Esophagus muscularis mucosa (tissue), 4 donors: ENCODE results near the gene CLTC. TPM values are rescaled to one million over a fixed set of nuclear protein-coding genes. Genes with fewer than 3 reads are reported as not detected.
"Not testable (repeated sequence)": the region's sequence is repeated elsewhere in the genome, so short reads cannot be mapped to it uniquely, and the experiment has no call there.

Experiments
- DNase-seq: peaks from one replicate; pipeline ENCODE4 v3.0.0-alpha.2; 2017; ENCODE audit errors: extremely low spot score
- H3K27ac ChIP-seq, 4 donors: fragments of 200-600 bp; sonication (generic); replicated peaks in 1 of 4; 1 replicate in 3 of 4; 2 replicates in 1 of 4; pipeline ENCODE4 v1.5.1; 2016 to 2019; ENCODE audit warnings: mild to moderate bottlenecking in 1 of 4
- H3K27me3 ChIP-seq, 4 donors: fragments of 200-600 bp; sonication (generic); one replicate each; pipeline versions ENCODE4 v1.5.1 to v1.6.0; 2016 to 2019
- H3K36me3 ChIP-seq, 4 donors: fragments of 200-600 bp; sonication (generic); one replicate each; pipeline ENCODE4 v1.5.1; 2016 to 2019
- H3K4me1 ChIP-seq, 4 donors: fragments of 200-600 bp; sonication (generic); one replicate each; pipeline ENCODE4 v1.5.1; 2016 to 2019
- H3K4me3 ChIP-seq, 4 donors: fragments of 200-600 bp; sonication (generic); 1 replicate in 2 of 4; 2 replicates in 2 of 4; pipeline ENCODE4 v1.5.1; 2016 to 2019; ENCODE audit warnings: mild to moderate bottlenecking in 4 of 4, moderate library complexity in 1 of 4
- H3K9me3 ChIP-seq, 4 donors: fragments of 200-600 bp; sonication (generic); 1 replicate in 3 of 4; 2 replicates in 1 of 4; pipeline ENCODE4 v1.5.1; 2016 to 2019
- CTCF ChIP-seq, 3 experiments: fragments of 200-600 bp in 2 of 3; fragments of 450-650 bp in 1 of 3; sonication (generic) in 2 of 3; IDR thresholded peaks; one replicate each; pipeline ENCODE4 v1.5.1; 2017 to 2019; ENCODE audit warnings: antibody characterized with exemption in 3 of 3, mild to moderate bottlenecking in 2 of 3, moderate library complexity in 1 of 3
- EP300 ChIP-seq: sonication (generic); formaldehyde crosslinking; IDR thresholded peaks from one replicate; pipeline ENCODE4 v1.6.1; 2017; ENCODE audit warnings: antibody characterized with exemption
- POLR2A ChIP-seq: fragments of 450-650 bp; IDR thresholded peaks from one replicate; pipeline ENCODE4 v1.6.1; 2017; ENCODE audit warnings: antibody characterized with exemption, moderate library complexity, mild to moderate bottlenecking, low read depth
- POLR2AphosphoS5 ChIP-seq, 2 donors: sonication (generic); formaldehyde crosslinking; IDR thresholded peaks; one replicate each; pipeline ENCODE4 v1.6.1; 2017; ENCODE audit warnings: antibody characterized with exemption in 2 of 2
- WGBS: methylation state at CpG from one replicate; pipeline ENCODE4 v1.1.5; 2018; 5-methylcytosine and 5-hydroxymethylcytosine counted together
- intact Hi-C: fragments of 100-400 bp; cut with DNase I; formaldehyde crosslinking; loops from one replicate; pipeline ENCODE4 v1.15.1; 2023
- total RNA-seq, 4 donors: library from RNA; depleted of rRNA; stranded (reverse); fragments of >200 nt; gene quantifications; one replicate each; pipeline versions ENCODE4 v1.1.0 to v1.2.1, GENCODE V29; 2016

CLTC gene
- 100 to 1,000 TPM; 206 to 283 (median 252) TPM for total RNA-seq

- no peaks in the 10 kb centered on the region for H3K27me3 ChIP-seq
- H3K9me3 ChIP-seq, result no peaks in the 10 kb centered on the region
- peak within 1 kb of the TSS; percentile 95 to 98 (median 96) for H3K4me3 ChIP-seq
- peak; percentile 77 for TF ChIP-seq POLR2A
- TF ChIP-seq CTCF (IDR thresholded peaks at IDR 0.05), result no peak
- peak; percentile 95 to 98 for TF ChIP-seq POLR2AphosphoS5 (IDR thresholded peaks at IDR 0.05)
- TF ChIP-seq EP300, result peak; percentile 2
- H3K27ac ChIP-seq, result peak within 1 kb of the TSS; percentile 98 to 100 (median 99)
- DNase-seq, result peak; percentile 98
- WGBS, result 0% methylated on average over 35 of the region's 65 CpGs
- H3K4me1 ChIP-seq, result peaks cover 40 to 52% (median 47%) of the 10 kb centered on the region in 4 donors
- H3K36me3 ChIP-seq, result no peaks in the 10 kb centered on the region
- intact Hi-C loops, result no loop called here
These were observed at the start of gene CLTC for GRCh38 chr17:59619298-59620063. CLTC (plus strand) TSS chr17:59619895; CDS start chr17:59620132, 237 bp downstream.

GRCh38 chr17:59572301-59572924 lies 47.3 kb upstream of the CLTC start:
- intact Hi-C loops, result no loop called here
- Histone ChIP-seq H3K27me3 (no peaks in the 10 kb centered on the region), H3K4me3 (no peak overlapping the region), H3K36me3 (peaks cover 4 to 47% (median 22%) of the 10 kb centered on the region in 4 donors), H3K27ac (no peak overlapping the region), H3K4me1 (no peaks in the 10 kb centered on the region), H3K9me3 (no peaks in the 10 kb centered on the region)
- DNase-seq, result no peak
- TF ChIP-seq POLR2AphosphoS5 (IDR thresholded peaks at IDR 0.05), result no peak
- TF ChIP-seq EP300, result no peak
- TF ChIP-seq POLR2A, result no peak
- TF ChIP-seq CTCF (IDR thresholded peaks at IDR 0.05), result no peak
- WGBS, result 91% methylated on average over 10 of the region's 10 CpGs

- intact Hi-C loops, DNase-seq, H3K4me3 ChIP-seq, H3K27me3 ChIP-seq, H3K9me3 ChIP-seq, H3K4me1 ChIP-seq, H3K27ac ChIP-seq: not testable (repeated sequence)
- WGBS, result no CpG with 5 or more reads among the region's 1 CpG
- peaks cover 0 to 14% (median 9%) of the 10 kb centered on the region in 4 donors for H3K36me3 ChIP-seq
These were observed 35.5 kb upstream of the CLTC start for GRCh38 chr17:59584168-59584567.

GRCh38 chr17:59600169-59600568 lies 19.5 kb upstream of the CLTC start:
- Histone ChIP-seq H3K4me3 (no peak overlapping the region), H3K9me3 (no peaks in the 10 kb centered on the region), H3K4me1 (no peaks in the 10 kb centered on the region), H3K27ac (no peak overlapping the region), H3K36me3 (peaks cover 22 to 52% (median 34%) of the 10 kb centered on the region in 4 donors), H3K27me3 (no peaks in the 10 kb centered on the region)
- no peak for DNase-seq
- TF ChIP-seq CTCF (IDR thresholded peaks at IDR 0.05) (no peak), POLR2A (no peak)
- intact Hi-C loops, result no loop called here

- Histone ChIP-seq H3K4me1 (no peaks in the 10 kb centered on the region), H3K27ac (no peak overlapping the region), H3K9me3 (no peaks in the 10 kb centered on the region), H3K36me3 (peaks cover 27 to 62% (median 44%) of the 10 kb centered on the region in 4 donors), H3K4me3 (no peak overlapping the region), H3K27me3 (no peaks in the 10 kb centered on the region)
- WGBS, result 98% methylated on average over 2 of the region's 2 CpGs
- intact Hi-C loops, result no loop called here
- TF ChIP-seq POLR2A (no peak), CTCF (IDR thresholded peaks at IDR 0.05) (no peak), EP300 (no peak), POLR2AphosphoS5 (IDR thresholded peaks at IDR 0.05) (no peak)
- DNase-seq, result no peak
These were observed 18.6 kb upstream of the CLTC start for GRCh38 chr17:59601130-59601529.
